Ovary (tissue), 9 donors: ENCODE results near the gene RRP12. TPM values are rescaled to one million over a fixed set of nuclear protein-coding genes. Genes with fewer than 3 reads are reported as not detected.

Experiments used
- DNase-seq, 5 donors: peaks; one replicate each; pipeline ENCODE4 v3.0.0-alpha.2; 2019 to 2020
- H3K27ac ChIP-seq, 2 donors: fragments of 200-600 bp; one replicate each; pipeline versions ENCODE4 v1.5.1 to v1.8.0; 2019 to 2022
- H3K27me3 ChIP-seq: fragments of 200-600 bp; one replicate; pipeline ENCODE4 v1.8.0; 2022
- H3K36me3 ChIP-seq: fragments of 200-600 bp; sonication (generic); one replicate; pipeline ENCODE4 v1.5.1; 2019
- H3K4me1 ChIP-seq: one replicate; pipeline ENCODE4 v1.8.1; 2013; ENCODE audit warnings: mild to moderate bottlenecking, moderate library complexity; ENCODE audit not compliant: insufficient read depth
- H3K4me3 ChIP-seq: fragments of 200-600 bp; sonication (generic); one replicate; pipeline ENCODE4 v1.5.1; 2017
- H3K9me3 ChIP-seq, 2 donors: fragments of 200-600 bp in 1 of 2; sonication (generic) in 1 of 2; one replicate each; pipeline versions ENCODE4 v1.5.1 to v1.8.1; 2013 to 2019; ENCODE audit warnings: mild to moderate bottlenecking in 1 of 2, moderate library complexity in 1 of 2
- CTCF ChIP-seq, 3 donors: fragments of 450-650 bp in 2 of 3; fragments of 200-600 bp in 1 of 3; IDR thresholded peaks; one replicate each; pipeline versions ENCODE4 v1.5.1 to v1.8.0; 2016 to 2022; ENCODE audit warnings: antibody characterized with exemption in 3 of 3, mild to moderate bottlenecking in 1 of 3
- EP300 ChIP-seq: sonication (generic); formaldehyde crosslinking; IDR thresholded peaks from one replicate; pipeline ENCODE4 v1.6.1; 2017; ENCODE audit warnings: antibody characterized with exemption
- POLR2A ChIP-seq: fragments of 450-650 bp; IDR thresholded peaks from one replicate; pipeline ENCODE4 v1.6.1; 2017; ENCODE audit warnings: antibody characterized with exemption, mild to moderate bottlenecking, moderate library complexity
- WGBS, 3 donors: extraction: QIAGEN DNeasy Blood & Tissue Kit in 1 of 3; methylation state at CpG; one replicate each; pipeline versions ENCODE4 v1.1.5 to v1.1.7; 2013 to 2017; 5-methylcytosine and 5-hydroxymethylcytosine counted together
- intact Hi-C, 4 donors: fragments of 100-400 bp; cut with DNase I; formaldehyde crosslinking; loops; one replicate each; pipeline versions ENCODE4 v1.11.0 to v1.15.1; 2022 to 2023
- polyA plus RNA-seq, 2 donors: library from polyadenylated mRNA; stranded (reverse); fragments of 200-250 nt in 1 of 2; fragments of 350-450 nt in 1 of 2; fragmentation: Illumina TruSeq in 1 of 2; extraction: RNeasy Lipid Tissue Mini Kit (QIAGEN cat#74804) in 1 of 2; gene quantifications; one replicate each; pipeline ENCODE4 v1.2.3, GENCODE V29; 2013 to 2014
- total RNA-seq, 7 donors: library from RNA; depleted of rRNA in 2 of 7; stranded (reverse); fragments of >200 nt in 2 of 7; fragmentation: NEBNext Ultra II Directional in 3 of 7; extraction: Animal tissue kit (Norgen Biotek cat#: 25700) in 3 of 7; gene quantifications; one replicate each; pipeline versions ENCODE4 v1.1.0 to v1.2.4, GENCODE V29; 2016 to 2023
- donor health status: DM: no; HTN: no; CAD: no; lungs with moderate emphysema.
- donor health status: DM: no; HTN: no; CAD: no.
- donor health status: Bipolar disorder and iron deficiency.
- donor health status: DM: yes; HTN: yes; CAD: no.
- donor health status: DM: no; HTN: no; CAD: no.
- donor health status: DM: yes; HTN: yes; CAD: no.

The RRP12 gene
- total and polyA plus RNA-seq, 9 donors: 7.2 to 35.8 (median 23.7) TPM

- TF ChIP-seq EP300: no peak
- TF ChIP-seq POLR2A: peak; percentile 22
- Histone ChIP-seq H3K27ac (peak overlapping the region; percentile 91 to 95), H3K27me3 (no peaks in the 10 kb centered on the region), H3K9me3 (no peaks in the 10 kb centered on the region), H3K4me1 (peaks cover 14% of the 10 kb centered on the region), H3K4me3 (peak overlapping the region; percentile 62), H3K36me3 (no peaks in the 10 kb centered on the region)
- DNase-seq: peak; percentile 25 to 62 (median 39)
- intact Hi-C loops: no loop called here
- WGBS, 3 donors: 1 to 2% (median 2%) methylated on average over 54 to 83 of the region's 83 CpGs
Observed at GRCh38 chr10:97319671-97320479, 81.3 kb downstream of the RRP12 start.

GRCh38 chr10:97318772-97319651, 82.1 kb downstream of the RRP12 start, which contains the start of gene FRAT1:
Gene FRAT1, plus strand, starts transcription at chr10:97319271. Its CDS starts 183 bp downstream, at chr10:97319454.
- intact Hi-C loops: no loop called here
- H3K27ac ChIP-seq: peak within 1 kb of the TSS; percentile 91 to 95
- no peaks in the 10 kb centered on the region for H3K27me3 ChIP-seq
- TF ChIP-seq POLR2A: peak; percentile 75
- no peak for TF ChIP-seq EP300
- TF ChIP-seq CTCF (IDR thresholded peaks at IDR 0.05): peak in 1 of 3 donors; percentile 12
- H3K4me3 ChIP-seq: peak within 1 kb of the TSS; percentile 62
- WGBS, 3 donors: 0 to 1% (median 1%) methylated on average over 39 to 79 of the region's 79 CpGs
- DNase-seq: peak; percentile 90 to 94 (median 93)
- H3K4me1 ChIP-seq: peaks cover 14% of the 10 kb centered on the region
- no peaks in the 10 kb centered on the region for H3K36me3 ChIP-seq
- H3K9me3 ChIP-seq: no peaks in the 10 kb centered on the region

GRCh38 chr10:97314671-97315070, 86.5 kb downstream of the RRP12 start:
- H3K4me3 ChIP-seq: no peak overlapping the region
- DNase-seq: no peak
- no peaks in the 10 kb centered on the region for H3K27me3 ChIP-seq
- WGBS, 3 donors: 55 to 66% (median 58%) methylated on average over 4 of the region's 4 CpGs
- TF ChIP-seq POLR2A: no peak
- TF ChIP-seq CTCF (IDR thresholded peaks at IDR 0.05): no peak
- TF ChIP-seq EP300: no peak
- no peaks in the 10 kb centered on the region for H3K36me3 ChIP-seq
- no peaks in the 10 kb centered on the region for H3K9me3 ChIP-seq
- peaks cover 1% of the 10 kb centered on the region for H3K4me1 ChIP-seq
- intact Hi-C loops: no loop called here
- H3K27ac ChIP-seq: no peak overlapping the region

DNA sequence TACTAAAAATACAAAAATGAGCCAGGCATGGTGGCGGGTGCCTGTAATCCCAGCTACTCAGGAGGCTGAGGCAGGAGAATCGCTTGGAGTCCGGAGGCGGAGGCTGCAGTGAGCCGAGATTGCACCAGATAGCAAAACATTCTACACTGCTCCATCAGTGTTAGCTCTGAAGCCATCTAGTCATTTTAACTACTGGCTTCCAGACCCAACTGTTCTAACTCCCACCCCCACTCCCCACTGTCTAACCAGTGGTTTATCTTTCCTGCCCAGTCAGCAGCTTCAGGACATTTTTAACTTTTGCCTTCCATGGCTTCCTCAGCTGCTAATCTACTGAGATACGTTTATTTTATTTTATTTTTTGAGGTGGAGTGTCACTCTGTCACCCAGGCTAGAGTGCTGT, 88.2 kb downstream of the RRP12 start:
- intact Hi-C loops: no loop called here
- Histone ChIP-seq H3K4me3 (no peak overlapping the region), H3K4me1 (no peaks in the 10 kb centered on the region), H3K27ac (no peak overlapping the region), H3K27me3 (no peaks in the 10 kb centered on the region), H3K9me3 (no peaks in the 10 kb centered on the region), H3K36me3 (no peaks in the 10 kb centered on the region)
- no peak for TF ChIP-seq CTCF (IDR thresholded peaks at IDR 0.05)
- TF ChIP-seq POLR2A: no peak
- no peak for TF ChIP-seq EP300
- 79 to 87% (median 81%) methylated on average over 6 of the region's 6 CpGs for WGBS, 3 donors
- no peak for DNase-seq
